HG03460 (cell line): ENCODE data around the gene RPE65.
A peak's percentile ranks its signal among the peaks of the same experiment; 100 is the strongest.
"Not testable (repeated sequence)": the region's sequence is repeated elsewhere in the genome, so short reads cannot be mapped to it uniquely, and the experiment has no call there.

Source experiments
- ATAC-seq: cut with Tn5 transposase; IDR thresholded peaks from one replicate; pipeline ENCODE4 v1.9.1; 2021; ENCODE audit not compliant: unreplicated experiment

Gene RPE65

GRCh38 chr1:68453060-68453670 lies 3.4 kb upstream of the RPE65 start:
- no peak for ATAC-seq

- no peak for ATAC-seq
Measured at GRCh38 chr1:68448365-68448764, 1.4 kb downstream of the RPE65 start.

GRCh38 chr1:68445709-68446108 lies 4.0 kb downstream of the RPE65 start:
- ATAC-seq = no peak

GRCh38 chr1:68442822-68443556 lies 6.8 kb downstream of the RPE65 start:
- ATAC-seq = peak; percentile 79

DNA sequence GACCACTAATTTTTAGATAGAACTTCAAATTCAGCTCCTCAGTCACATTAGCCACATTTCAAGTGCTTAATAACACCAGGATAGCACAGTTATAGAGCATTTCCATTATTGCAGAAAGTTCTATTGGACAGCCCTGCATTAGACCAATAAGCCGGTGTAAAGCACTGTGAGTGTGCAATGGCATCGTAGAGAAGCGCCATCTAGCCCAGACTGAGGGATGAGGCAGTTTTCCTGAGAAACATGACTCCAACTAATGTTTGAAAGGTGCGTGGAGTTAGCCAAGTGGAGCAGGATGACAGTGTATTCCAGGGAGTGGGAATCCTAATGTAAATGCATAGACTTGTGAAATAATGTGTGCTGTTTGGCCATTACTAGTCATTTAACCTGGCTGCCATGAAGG lies 7.7 kb downstream of the RPE65 start:
- ATAC-seq = no peak

GRCh38 chr1:68438310-68438709 lies 11.4 kb downstream of the RPE65 start:
- ATAC-seq = no peak

DNA sequence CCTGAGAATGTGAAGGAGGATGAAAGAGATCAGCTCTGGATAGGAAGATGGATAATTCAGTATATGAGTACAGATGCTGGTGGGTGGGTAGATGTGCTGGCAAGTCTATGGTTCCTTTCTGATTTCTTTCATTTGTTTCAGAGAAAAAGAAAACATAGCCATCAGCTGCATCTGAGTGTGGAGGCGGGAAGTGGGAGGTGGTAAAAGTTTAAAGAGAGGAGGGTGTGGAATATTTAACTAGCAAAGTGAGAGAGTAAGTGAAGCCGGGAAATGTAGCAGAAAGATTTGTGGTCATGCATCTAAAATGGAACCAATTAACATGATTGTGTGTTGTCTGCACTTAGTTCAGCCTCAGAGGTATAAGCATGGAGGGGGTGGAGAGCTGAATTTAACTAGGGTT lies 16.4 kb downstream of the RPE65 start:
- no peak for ATAC-seq

GRCh38 chr1:68431076-68431475 lies 18.7 kb downstream of the RPE65 start:
- ATAC-seq = no peak

GRCh38 chr1:68429233-68429808 lies 20.4 kb downstream of the RPE65 start:
- no peak for ATAC-seq

- ATAC-seq = no peak
Measured at GRCh38 chr1:68426594-68426993, 23.2 kb downstream of the RPE65 start.

GRCh38 chr1:68421350-68421749 lies 28.4 kb downstream of the RPE65 start:
- ATAC-seq = no peak

DNA sequence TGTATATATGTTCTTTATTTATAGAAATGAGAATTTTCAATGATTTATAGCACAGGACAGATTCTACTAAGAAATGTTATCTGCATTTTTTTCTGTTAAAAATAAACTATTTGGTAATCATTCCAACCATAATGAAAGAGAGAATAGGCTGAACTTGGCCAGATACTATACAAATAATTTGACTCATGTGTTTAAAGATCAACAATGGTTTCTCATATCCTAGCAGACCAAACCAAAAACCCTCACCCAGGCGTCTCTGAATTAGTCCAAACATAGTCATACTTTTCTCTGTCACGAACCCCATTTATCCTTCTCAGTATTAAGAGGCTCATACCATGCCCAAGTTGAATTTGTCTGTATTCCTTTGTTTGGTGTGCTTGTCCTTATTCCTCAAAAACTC lies 40.3 kb downstream of the RPE65 start:
- ATAC-seq = no peak

GRCh38 chr1:68401506-68401905 lies 48.2 kb downstream of the RPE65 start:
- no peak for ATAC-seq

DNA sequence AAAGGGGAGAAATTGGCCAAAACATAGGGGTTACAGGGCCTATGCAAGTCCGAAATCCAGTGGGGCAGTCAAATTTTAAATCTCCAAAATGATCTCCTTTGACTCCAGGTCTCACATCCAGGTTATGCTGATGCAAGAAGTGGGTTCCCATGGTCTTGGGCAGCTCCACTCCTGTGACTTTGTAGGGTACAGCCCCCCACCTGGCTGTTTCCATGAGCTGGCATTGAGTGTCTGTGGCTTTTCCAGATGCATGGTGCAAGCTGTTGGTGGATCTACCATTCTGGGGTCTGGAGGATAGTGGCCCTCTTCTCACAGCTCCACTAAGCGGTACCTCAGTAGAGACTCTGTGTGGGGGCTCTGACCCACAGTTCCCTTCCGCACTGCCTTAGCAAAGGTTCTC lies 54.2 kb downstream of the RPE65 start:
- ATAC-seq = not testable (repeated sequence)

- not testable (repeated sequence) for ATAC-seq
Measured at GRCh38 chr1:68392474-68392873, 57.3 kb downstream of the RPE65 start.

DNA sequence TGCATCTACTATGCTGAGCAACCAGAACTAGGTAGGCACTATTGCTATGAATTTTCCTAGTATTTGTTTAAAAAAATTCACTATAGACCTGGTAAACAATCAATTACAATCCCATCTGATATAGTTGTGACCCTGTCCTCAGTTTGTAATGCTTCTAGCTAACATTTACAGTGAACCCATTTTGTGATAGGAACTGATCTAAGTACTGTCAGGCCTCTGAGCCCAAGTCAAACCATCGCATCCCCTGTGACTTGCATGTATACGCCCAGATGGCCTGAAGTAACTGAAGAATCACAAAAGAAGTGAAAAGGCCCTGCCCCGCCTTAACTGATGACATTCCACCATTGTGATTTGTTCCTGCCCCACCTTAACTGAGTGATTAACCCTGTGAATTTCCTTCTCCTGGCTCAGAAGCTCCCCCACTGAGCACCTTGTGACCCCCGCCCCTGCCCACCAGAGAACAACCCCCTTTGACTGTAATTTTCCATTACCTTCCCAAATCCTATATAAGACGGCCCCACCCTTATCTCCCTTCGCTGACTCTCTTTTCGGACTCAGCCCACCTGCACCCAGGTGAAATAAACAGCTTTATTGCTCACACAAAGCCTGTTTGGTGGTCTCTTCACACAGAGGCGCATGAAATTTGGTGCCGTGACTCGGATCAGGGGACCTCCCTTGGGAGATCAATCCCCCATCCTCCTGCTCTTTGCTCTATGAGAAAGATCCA lies 63.8 kb downstream of the RPE65 start:
- not testable (repeated sequence) for ATAC-seq

- no peak for ATAC-seq
Measured at GRCh38 chr1:68384872-68385411, 64.8 kb downstream of the RPE65 start.

GRCh38 chr1:68384321-68384813 lies 65.4 kb downstream of the RPE65 start:
- ATAC-seq = no peak

DNA sequence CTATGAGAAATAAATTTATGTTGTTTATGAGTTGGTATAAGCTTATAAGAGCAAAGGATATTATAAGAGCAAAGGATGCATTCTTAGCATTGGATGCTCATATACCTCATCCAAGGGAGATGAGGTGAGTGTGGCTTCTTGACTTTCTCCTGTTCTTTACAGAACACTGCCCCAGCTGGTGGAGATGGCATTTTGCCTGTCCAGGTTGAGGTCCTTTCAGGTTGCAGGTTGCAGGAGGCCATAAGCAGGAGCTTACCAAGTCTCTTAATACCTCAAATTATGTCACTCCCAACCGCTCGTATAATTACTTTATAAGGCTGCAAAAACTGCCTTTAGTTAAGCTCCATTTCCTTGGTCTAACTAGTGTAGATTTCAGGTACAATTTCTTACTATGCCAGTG lies 66.7 kb downstream of the RPE65 start:
- no peak for ATAC-seq

DNA sequence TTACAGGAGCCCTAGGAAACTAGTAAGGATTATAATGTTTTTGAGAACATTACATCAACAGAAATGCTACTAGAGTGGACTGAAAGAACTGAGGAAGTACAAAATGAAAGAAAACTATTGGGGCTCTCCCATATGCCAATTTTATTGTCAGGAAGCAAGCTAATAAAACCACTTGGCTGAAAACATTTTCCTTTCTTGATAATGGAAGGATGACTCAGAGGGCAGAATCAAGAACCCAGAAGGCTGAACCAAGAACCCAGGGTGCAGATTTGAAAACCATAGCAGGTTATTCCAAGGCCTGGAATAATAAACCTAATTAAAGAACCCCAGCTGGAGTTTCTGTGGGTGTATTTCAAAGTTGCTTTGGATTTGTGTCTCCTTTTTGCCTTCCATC lies 70.7 kb downstream of the RPE65 start:
- no peak for ATAC-seq
